Keratinocyte (primary cell): Measurements from ENCODE around the gene SPIRE1. TPM values are rescaled to one million over a fixed set of nuclear protein-coding genes. Genes with fewer than 3 reads are reported as not detected.

Source experiments
- DNase-seq: peaks from one replicate; pipeline ENCODE4 v3.0.0-alpha.2; 2011; ENCODE audit warnings: low read depth, missing footprints, low spot score
- FAIRE-seq: peaks from 2 replicates; lab custom pipeline; 2011; peaks lifted over from hg19 to GRCh38; lab: Jason Lieb, UNC
- H2AFZ ChIP-seq: 2 replicates; pipeline ENCODE4 v1.6.0; 2012; ENCODE audit warnings: low read length, control low read depth, inconsistent platforms; ENCODE audit not compliant: control insufficient read depth
- H3K27ac ChIP-seq: 2 replicates; pipeline ENCODE4 v1.5.1; 2011; ENCODE audit warnings: low read length; ENCODE audit not compliant: control insufficient read depth, insufficient read depth
- H3K27me3 ChIP-seq: 3 replicates; pipeline ENCODE4 v1.6.0; 2011; ENCODE audit warnings: low read length; ENCODE audit not compliant: control insufficient read depth, insufficient read depth; ENCODE audit errors: extremely low read depth
- H3K36me3 ChIP-seq, 2 experiments: 2 replicates in 1 of 2; 3 replicates in 1 of 2; pipeline ENCODE4 v1.5.1; 2011; ENCODE audit warnings: low read length in 2 of 2, mild to moderate bottlenecking in 1 of 2; ENCODE audit not compliant: control insufficient read depth in 2 of 2, insufficient read depth in 2 of 2; ENCODE audit errors: extremely low read depth in 1 of 2
- H3K4me1 ChIP-seq: 3 replicates; pipeline ENCODE4 v1.5.1; 2011; ENCODE audit warnings: low read length; ENCODE audit not compliant: control insufficient read depth, insufficient read depth; ENCODE audit errors: extremely low read depth
- H3K4me2 ChIP-seq: 3 replicates; pipeline ENCODE4 v1.6.0; 2011; ENCODE audit warnings: low read depth, low read length; ENCODE audit not compliant: control insufficient read depth, insufficient read depth; ENCODE audit errors: extremely low read depth
- H3K4me3 ChIP-seq, 3 experiments: fragments of 200-600 bp in 1 of 3; sonication (generic) in 1 of 3; 2 replicates in 2 of 3; 3 replicates in 1 of 3; pipeline ENCODE4 v1.5.1; 2011 to 2016; ENCODE audit warnings: low read length in 3 of 3, mild to moderate bottlenecking in 3 of 3, control low read depth in 2 of 3, inconsistent platforms in 1 of 3, low read depth in 1 of 3, mixed read lengths in 1 of 3, mixed run types in 1 of 3, moderate library complexity in 1 of 3; ENCODE audit not compliant: control insufficient read depth in 2 of 3, insufficient read depth in 2 of 3; ENCODE audit errors: extremely low read depth in 1 of 3
- H3K79me2 ChIP-seq: 2 replicates; pipeline ENCODE4 v1.6.0; 2012; ENCODE audit warnings: low read length; ENCODE audit not compliant: control insufficient read depth, insufficient read depth
- H3K9ac ChIP-seq: 3 replicates; pipeline ENCODE4 v1.6.0; 2011; ENCODE audit warnings: low read length; ENCODE audit not compliant: control insufficient read depth, insufficient read depth; ENCODE audit errors: extremely low read depth
- H3K9me1 ChIP-seq: 3 replicates; pipeline ENCODE4 v1.6.0; 2011; ENCODE audit warnings: low read length; ENCODE audit not compliant: control insufficient read depth, insufficient read depth; ENCODE audit errors: extremely low read depth
- H3K9me3 ChIP-seq: 2 replicates; pipeline ENCODE4 v1.5.1; 2012; ENCODE audit warnings: low read depth, low read length; ENCODE audit not compliant: control insufficient read depth
- H4K20me1 ChIP-seq: 3 replicates; pipeline ENCODE4 v1.6.0; 2011; ENCODE audit warnings: low read length; ENCODE audit not compliant: control insufficient read depth, insufficient read depth; ENCODE audit errors: extremely low read depth
- EZH2 ChIP-seq: IDR thresholded peaks from one replicate; pipeline ENCODE4 v1.6.1; 2012; ENCODE audit warnings: inconsistent platforms, mild to moderate bottlenecking, low read length, moderate library complexity
- dilution Hi-C: fragments of 300-500 bp; cut with MboI; formaldehyde crosslinking; loops from one replicate; pipeline ENCODE4 v1.7.0; 2020; ENCODE audit warnings: low sequenced_read_pairs; ENCODE audit not compliant: extremely low pct_ligation_motif_present
- polyA plus RNA-seq, 5 experiments: library from polyadenylated mRNA; depleted of rRNA in 3 of 5; stranded (reverse) in 3 of 5; stranded (forward) in 1 of 5; unstranded in 1 of 5; fragments of >200 nt; gene quantifications; 1 replicate in 1 of 5; 2 replicates in 3 of 5; 3 replicates in 1 of 5; pipeline versions ENCODE4 v1.2.1 to v1.2.3, GENCODE V29; 2011 to 2012; ENCODE audit warnings: missing spikeins in 2 of 5, low read depth in 1 of 5, low replicate concordance in 1 of 5
- TF ChIP-seq, protein P1 (sequence below), 3 experiments: IDR thresholded peaks in 1 of 3; conservative IDR thresholded peaks in 1 of 3; optimal IDR thresholded peaks in 1 of 3; 2 replicates in 2 of 3; 3 replicates in 1 of 3; pipeline versions ENCODE3 to v1.5.1; 2011; ENCODE audit warnings: low read length in 3 of 3, mild to moderate bottlenecking in 3 of 3, moderate library complexity in 2 of 3, control low read depth in 1 of 3, inconsistent platforms in 1 of 3; ENCODE audit not compliant: insufficient read depth in 2 of 3; ENCODE audit errors: extremely low read depth in 1 of 3

SPIRE1 gene
- polyA plus RNA-seq, 1 donor (not counting 4 experiments of a cell fraction or from before 2014, with no cell fraction given) = 20.6 TPM

DNA sequence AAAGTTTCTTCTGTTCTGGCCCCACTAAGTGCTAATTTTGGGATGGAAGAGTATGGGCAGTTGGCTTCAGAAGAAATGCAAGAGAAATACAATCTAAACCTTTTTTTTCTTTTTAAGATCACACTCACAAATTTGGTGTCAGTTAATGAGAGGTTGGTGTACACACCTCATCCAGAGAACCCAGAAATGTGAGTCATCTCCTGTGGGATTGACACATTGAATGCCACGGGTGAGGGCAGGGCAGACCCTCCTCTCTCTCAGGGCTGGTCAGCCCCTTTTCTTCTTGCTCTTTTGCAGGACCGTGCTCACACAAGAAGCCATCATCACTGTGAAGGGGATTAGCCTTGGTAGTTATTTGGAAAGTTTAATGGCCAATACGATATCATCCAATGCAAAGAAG lies 231.0 kb downstream of the SPIRE1 start:
- Histone ChIP-seq H2AFZ (no peak overlapping the region), H3K27me3 (no peaks in the 10 kb centered on the region), H3K79me2 (no peaks in the 10 kb centered on the region), H3K9ac (no peak overlapping the region), H3K4me3 (no peak overlapping the region), H4K20me1 (no peaks in the 10 kb centered on the region), H3K36me3 (peaks cover 6 to 11% of the 10 kb centered on the region in 2 experiments), H3K4me2 (no peak overlapping the region), H3K4me1 (peaks cover 2% of the 10 kb centered on the region), H3K27ac (no peak overlapping the region), H3K9me3 (no peaks in the 10 kb centered on the region), H3K9me1 (no peaks in the 10 kb centered on the region)
- no peak for FAIRE-seq
- dilution Hi-C loops = no loop called here
- DNase-seq = no peak
- TF ChIP-seq, protein P1, sequence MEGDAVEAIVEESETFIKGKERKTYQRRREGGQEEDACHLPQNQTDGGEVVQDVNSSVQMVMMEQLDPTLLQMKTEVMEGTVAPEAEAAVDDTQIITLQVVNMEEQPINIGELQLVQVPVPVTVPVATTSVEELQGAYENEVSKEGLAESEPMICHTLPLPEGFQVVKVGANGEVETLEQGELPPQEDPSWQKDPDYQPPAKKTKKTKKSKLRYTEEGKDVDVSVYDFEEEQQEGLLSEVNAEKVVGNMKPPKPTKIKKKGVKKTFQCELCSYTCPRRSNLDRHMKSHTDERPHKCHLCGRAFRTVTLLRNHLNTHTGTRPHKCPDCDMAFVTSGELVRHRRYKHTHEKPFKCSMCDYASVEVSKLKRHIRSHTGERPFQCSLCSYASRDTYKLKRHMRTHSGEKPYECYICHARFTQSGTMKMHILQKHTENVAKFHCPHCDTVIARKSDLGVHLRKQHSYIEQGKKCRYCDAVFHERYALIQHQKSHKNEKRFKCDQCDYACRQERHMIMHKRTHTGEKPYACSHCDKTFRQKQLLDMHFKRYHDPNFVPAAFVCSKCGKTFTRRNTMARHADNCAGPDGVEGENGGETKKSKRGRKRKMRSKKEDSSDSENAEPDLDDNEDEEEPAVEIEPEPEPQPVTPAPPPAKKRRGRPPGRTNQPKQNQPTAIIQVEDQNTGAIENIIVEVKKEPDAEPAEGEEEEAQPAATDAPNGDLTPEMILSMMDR (optimal IDR thresholded peaks at IDR 0.05 in 1 of 3, IDR thresholded peaks at IDR 0.05 in 1 of 3, conservative IDR thresholded peaks at IDR 0.05 in 1 of 3; ENCODE audit: extremely low read depth in 1 of 3, insufficient read depth in 2 of 3, low read length in 3 of 3) = no peak
- TF ChIP-seq EZH2 = no peak

DNA sequence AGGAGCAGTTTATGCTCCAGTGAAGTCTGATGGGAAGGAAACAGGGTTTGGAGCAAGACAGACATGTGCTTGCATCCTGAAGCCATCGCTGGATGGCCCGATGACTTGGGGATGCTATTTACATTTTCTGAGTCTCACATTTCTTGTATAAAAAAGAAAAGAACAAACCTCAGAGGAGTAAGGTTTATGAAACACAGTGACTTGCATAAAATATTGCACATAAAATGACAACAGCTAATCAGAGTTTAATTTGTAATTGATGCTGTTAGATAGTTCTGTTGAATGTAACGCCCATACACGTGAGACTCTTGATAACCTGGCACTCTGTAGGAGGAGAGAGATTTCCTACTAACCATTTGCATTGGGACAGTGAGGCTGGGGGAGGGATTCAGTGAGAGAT lies 233.7 kb downstream of the SPIRE1 start:
- no peak for FAIRE-seq
- Histone ChIP-seq H3K9me3 (no peaks in the 10 kb centered on the region), H3K36me3 (peaks cover 0 to 9% of the 10 kb centered on the region in 2 experiments), H3K9me1 (no peaks in the 10 kb centered on the region), H3K27me3 (no peaks in the 10 kb centered on the region), H3K4me1 (peaks cover 5% of the 10 kb centered on the region), H4K20me1 (no peaks in the 10 kb centered on the region), H2AFZ (no peak overlapping the region), H3K9ac (no peak overlapping the region), H3K79me2 (no peaks in the 10 kb centered on the region), H3K4me3 (no peak overlapping the region), H3K27ac (no peak overlapping the region), H3K4me2 (no peak overlapping the region)
- no peak for DNase-seq
- TF ChIP-seq, protein P1 (optimal IDR thresholded peaks at IDR 0.05 in 1 of 3, IDR thresholded peaks at IDR 0.05 in 1 of 3, conservative IDR thresholded peaks at IDR 0.05 in 1 of 3; ENCODE audit: extremely low read depth in 1 of 3, insufficient read depth in 2 of 3, low read length in 3 of 3) = no peak
- dilution Hi-C loops = no loop called here
